ENCODE measurements around the gene CARTPT.
A peak's percentile ranks its signal among the peaks of the same experiment; 100 is the strongest.

Gene CARTPT

GRCh38 chr5:71719063-71719964 is at the start of gene CARTPT:
Gene CARTPT (plus strand): TSS chr5:71719275. CDS start chr5:71719294, 19 bp downstream.
- no peak for DNase-seq

GRCh38 chr5:71677977-71678376 is 41.1 kb upstream of the CARTPT start:
- DNase-seq: no peak

- no peak for DNase-seq
These were observed 39.4 kb upstream of the CARTPT start for GRCh38 chr5:71679714-71680113.

- no peak for DNase-seq
These were observed 38.6 kb upstream of the CARTPT start for GRCh38 chr5:71680510-71680909.

GRCh38 chr5:71681296-71681695 is 37.8 kb upstream of the CARTPT start:
- no peak for DNase-seq

- DNase-seq: no peak
These were observed 34.8 kb upstream of the CARTPT start for GRCh38 chr5:71684309-71684708.

GRCh38 chr5:71693828-71694427 is 25.1 kb upstream of the CARTPT start:
- no peak for DNase-seq

GRCh38 chr5:71695071-71695470 is 24.0 kb upstream of the CARTPT start:
- DNase-seq: no peak

GRCh38 chr5:71695595-71695994 is 23.5 kb upstream of the CARTPT start:
- no peak for DNase-seq

GRCh38 chr5:71697967-71698366 is 21.1 kb upstream of the CARTPT start:
- no peak for DNase-seq

GRCh38 chr5:71699233-71699632 is 19.8 kb upstream of the CARTPT start:
- DNase-seq: no peak

- DNase-seq: no peak
These were observed 19.3 kb upstream of the CARTPT start for GRCh38 chr5:71699751-71700150.

- no peak for DNase-seq
These were observed 18.3 kb upstream of the CARTPT start for GRCh38 chr5:71700803-71701202.

- peak; percentile 64 for DNase-seq
These were observed 17.7 kb upstream of the CARTPT start for GRCh38 chr5:71701407-71701806.

GRCh38 chr5:71703941-71704340 is 15.1 kb upstream of the CARTPT start:
- no peak for DNase-seq

GRCh38 chr5:71705421-71705820 is 13.7 kb upstream of the CARTPT start:
- DNase-seq: no peak

GRCh38 chr5:71706906-71707305 is 12.2 kb upstream of the CARTPT start:
- no peak for DNase-seq

GRCh38 chr5:71711610-71712009 is 7.5 kb upstream of the CARTPT start:
- no peak for DNase-seq

GRCh38 chr5:71714911-71715310 is 4.2 kb upstream of the CARTPT start:
- DNase-seq: no peak

- no peak for DNase-seq
These were observed 8.9 kb downstream of the CARTPT start for GRCh38 chr5:71727978-71728377.

GRCh38 chr5:71731015-71731414 is 11.9 kb downstream of the CARTPT start:
- DNase-seq: no peak

GRCh38 chr5:71732011-71732410 is 12.9 kb downstream of the CARTPT start:
- no peak for DNase-seq

- DNase-seq: no peak
These were observed 15.1 kb downstream of the CARTPT start for GRCh38 chr5:71734141-71734540.

- no peak for DNase-seq
These were observed 19.0 kb downstream of the CARTPT start for GRCh38 chr5:71737931-71738539.

All from activated CD4-positive, alpha-beta T cell treated with anti-CD3 and anti-CD28 coated beads, Interleukin-10, Interleukin-2, amounts not matched to agents 100 ng/mL and 50 ng/mL, durations not matched to agents 16 hours and 8 hours (primary cell).